Sigmoid colon (tissue), 4 donors: ENCODE results near the gene F2RL2.

Experiments
- CTCF ChIP-seq, 4 experiments: fragments of 450-650 bp in 3 of 4; fragments of 200-600 bp in 1 of 4; IDR thresholded peaks; one replicate each; pipeline ENCODE4 v1.5.1; 2016 to 2019; ENCODE audit warnings: antibody characterized with exemption in 4 of 4, mild to moderate bottlenecking in 3 of 4, moderate library complexity in 2 of 4
- EP300 ChIP-seq, 4 donors: sonication (generic); formaldehyde crosslinking; IDR thresholded peaks; one replicate each; pipeline ENCODE4 v1.6.1; 2017; ENCODE audit warnings: antibody characterized with exemption in 4 of 4
- POLR2A ChIP-seq, 2 donors: fragments of 450-650 bp; IDR thresholded peaks; one replicate each; pipeline ENCODE4 v1.6.1; 2016; ENCODE audit warnings: antibody characterized with exemption in 2 of 2, mild to moderate bottlenecking in 2 of 2, moderate library complexity in 2 of 2
- POLR2AphosphoS5 ChIP-seq, 4 donors: sonication (generic); formaldehyde crosslinking; IDR thresholded peaks; one replicate each; pipeline ENCODE4 v1.6.1; 2017; ENCODE audit warnings: antibody characterized with exemption in 4 of 4

- TF ChIP-seq POLR2A (IDR thresholded peaks at IDR 0.05) (no peak), CTCF (IDR thresholded peaks at IDR 0.05) (no peak), POLR2AphosphoS5 (IDR thresholded peaks at IDR 0.05) (peak in 3 of 4 donors; percentile 49 to 55 (median 53)), EP300 (IDR thresholded peaks at IDR 0.05) (no peak)
Observed at GRCh38 chr5:76622973-76623596, at the start of gene F2RL2.
